PC-9 (cell line): ENCODE measurements around the gene HLA-B. TPM values are rescaled to one million over a fixed set of nuclear protein-coding genes. Genes with fewer than 3 reads are reported as not detected.

Source experiments
- BruUV-seq: library from RNA; stranded (reverse); fragments of 400-500 nt; replicated peaks from 2 replicates; lab custom pipeline; 2021; lab: Mats Ljungman, UMichigan
- CTCF ChIA-PET: fragments of 300-600 bp; sonication (Branson Sonifier 250); formaldehyde crosslinking; loops from one replicate; lab custom pipeline; 2022; ENCODE audit warnings: antibody characterized with exemption; lab: Charles Lee
- POLR2A ChIA-PET: fragments of 300-600 bp; sonication (Branson Sonifier 250); formaldehyde crosslinking; loops from one replicate; lab custom pipeline; 2022; ENCODE audit warnings: antibody characterized with exemption; ENCODE audit not compliant: unreplicated experiment; lab: Charles Lee
- DNase-seq, 2 experiments: peaks; one replicate each; pipeline versions ENCODE4 v3.0.0 to v3.0.0-alpha.2; 2015 to 2022; ENCODE audit warnings: mixed read lengths in 1 of 2
- H2AFZ ChIP-seq: fragments of 200-600 bp; sonication (generic); 2 replicates; pipeline ENCODE4 v1.8.1; 2017; ENCODE audit warnings: antibody characterized with exemption
- H3F3A ChIP-seq: fragments of 200-600 bp; sonication (generic); 2 replicates; pipeline ENCODE4 v1.8.1; 2017; ENCODE audit warnings: antibody characterized with exemption, mild to moderate bottlenecking, low read depth; ENCODE audit not compliant: insufficient read depth
- H3K27ac ChIP-seq: fragments of 200-600 bp; sonication (generic); 2 replicates; pipeline ENCODE4 v1.6.1; 2016; ENCODE audit warnings: mixed run types
- H3K27me3 ChIP-seq: fragments of 200-600 bp; sonication (generic); 2 replicates; pipeline ENCODE4 v1.6.1; 2016; ENCODE audit warnings: low read depth, mixed run types; ENCODE audit not compliant: insufficient read depth
- H3K36me3 ChIP-seq: fragments of 200-600 bp; sonication (generic); 2 replicates; pipeline ENCODE4 v1.6.1; 2016; ENCODE audit warnings: low read depth, mixed run types
- H3K4me1 ChIP-seq: fragments of 200-600 bp; sonication (generic); replicated peaks from 2 replicates; pipeline ENCODE4 v1.6.1; 2016; ENCODE audit warnings: mixed run types; ENCODE audit not compliant: insufficient read depth
- H3K4me2 ChIP-seq: fragments of 200-600 bp; sonication (generic); 2 replicates; pipeline ENCODE4 v1.6.1; 2017; ENCODE audit warnings: mixed run types
- H3K4me3 ChIP-seq: fragments of 200-600 bp; sonication (generic); 2 replicates; pipeline ENCODE4 v1.6.1; 2016; ENCODE audit warnings: mixed run types
- H3K79me2 ChIP-seq: fragments of 200-600 bp; sonication (generic); 2 replicates; pipeline ENCODE4 v1.6.1; 2017; ENCODE audit warnings: low read depth, mixed run types
- H3K9me2 ChIP-seq: fragments of 200-600 bp; sonication (generic); 2 replicates; pipeline ENCODE4 v1.8.1; 2017; ENCODE audit warnings: mild to moderate bottlenecking; ENCODE audit not compliant: insufficient read depth
- H3K9me3 ChIP-seq: fragments of 200-600 bp; sonication (generic); 2 replicates; pipeline ENCODE4 v1.8.1; 2016; ENCODE audit warnings: low read depth; ENCODE audit not compliant: insufficient read depth
- H4K20me1 ChIP-seq: fragments of 200-600 bp; sonication (generic); 2 replicates; pipeline ENCODE4 v1.8.1; 2017; ENCODE audit not compliant: insufficient read depth
- CTCF ChIP-seq: fragments of 200-600 bp; sonication (generic); conservative IDR thresholded peaks from 2 replicates; pipeline ENCODE4 v1.6.1; 2017; ENCODE audit warnings: mixed run types, antibody characterized with exemption, mild to moderate bottlenecking, moderate library complexity
- EZH2 ChIP-seq: fragments of 200-600 bp; sonication (generic); IDR thresholded peaks from 2 replicates; pipeline ENCODE4 v1.8.0; 2017; ENCODE audit warnings: antibody characterized with exemption, low read depth
- intact Hi-C: fragments of 100-400 bp; cut with micrococcal nuclease; formaldehyde crosslinking; loops from one replicate; pipeline ENCODE4 v1.10.0; 2022; ENCODE audit not compliant: unreplicated experiment
- total RNA-seq: library from RNA; stranded (reverse); gene quantifications from 2 replicates; pipeline ENCODE4 v1.2.3, GENCODE V29; 2021

HLA-B gene
- total RNA-seq, 1 experiment from 2014 or later: 137 TPM

GRCh38 chr6:31366693-31367470 is 9.9 kb upstream of the HLA-B start:
- intact Hi-C loops: loop anchor here (1.0 to 10.0 kb wide), 3 partner anchors 170 to 452 kb away; partner anchors contain the start of genes PSORS1C2 and VARS2
- BruUV-seq: no TSS peak
- no peaks in the 10 kb centered on the region for H3K9me3 ChIP-seq
- no peak overlapping the region for H3K27ac ChIP-seq
- TF ChIP-seq EZH2 (no peak), CTCF (peak; percentile 88)
- CTCF ChIA-PET: interaction anchor here (0.6 to 0.7 kb wide), 6 partner anchors 17 to 825 kb away, joined by 3 to 4 read pairs (median 3); partner anchors contain the start of gene TCF19
- H3K36me3 ChIP-seq: no peaks in the 10 kb centered on the region
- peak; percentile 64 to 65 for DNase-seq
- peak overlapping the region; percentile 31; the same call in 1 of the 2 replicates for H3K4me3 ChIP-seq
- H4K20me1 ChIP-seq: no peaks in the 10 kb centered on the region
- H3K4me2 ChIP-seq: peak overlapping the region; percentile 68
- H3F3A ChIP-seq: no peaks in the 10 kb centered on the region
- no peaks in the 10 kb centered on the region for H3K9me2 ChIP-seq
- H3K79me2 ChIP-seq: no peaks in the 10 kb centered on the region
- H3K4me1 ChIP-seq: no peaks in the 10 kb centered on the region
- no peak overlapping the region for H2AFZ ChIP-seq
- POLR2A ChIA-PET: no interaction called here
- peaks cover 38% of the 10 kb centered on the region for H3K27me3 ChIP-seq

GRCh38 chr6:31365864-31366263 is 8.9 kb upstream of the HLA-B start:
- no peak for DNase-seq
- Histone ChIP-seq H3K4me3 (no peak overlapping the region), H3F3A (no peaks in the 10 kb centered on the region), H3K9me2 (no peaks in the 10 kb centered on the region), H4K20me1 (no peaks in the 10 kb centered on the region), H3K36me3 (no peaks in the 10 kb centered on the region), H3K4me2 (no peak overlapping the region), H2AFZ (no peak overlapping the region), H3K9me3 (no peaks in the 10 kb centered on the region), H3K4me1 (no peaks in the 10 kb centered on the region), H3K27ac (no peak overlapping the region), H3K79me2 (no peaks in the 10 kb centered on the region), H3K27me3 (peaks cover 36% of the 10 kb centered on the region)
- ChIA-PET POLR2A (no interaction called here), CTCF (interaction anchor here (0.6 kb wide), 1 partner anchor 16 kb away, joined by 3 read pairs; no protein-coding TSS in a partner anchor)
- BruUV-seq: no TSS peak
- TF ChIP-seq CTCF (no peak), EZH2 (no peak)
- intact Hi-C loops: loop anchor here (5.0 to 10.0 kb wide), 2 partner anchors 229 to 451 kb away; partner anchors contain the start of genes PSORS1C2 and VARS2

GRCh38 chr6:31363811-31364210 is 6.8 kb upstream of the HLA-B start:
- intact Hi-C loops: loop anchor here (10.0 kb wide), 1 partner anchor 449 kb away; the partner anchor contains the start of gene VARS2
- DNase-seq: no peak
- no TSS peak for BruUV-seq
- Histone ChIP-seq H3F3A (no peaks in the 10 kb centered on the region), H3K4me2 (no peak overlapping the region), H3K4me3 (no peak overlapping the region), H3K36me3 (no peaks in the 10 kb centered on the region), H4K20me1 (no peaks in the 10 kb centered on the region), H3K9me3 (no peaks in the 10 kb centered on the region), H3K27me3 (peaks cover 28% of the 10 kb centered on the region), H3K4me1 (no peaks in the 10 kb centered on the region), H3K9me2 (no peaks in the 10 kb centered on the region), H3K27ac (no peak overlapping the region), H2AFZ (no peak overlapping the region), H3K79me2 (no peaks in the 10 kb centered on the region)
- ChIA-PET POLR2A (no interaction called here), CTCF (no interaction called here)
- TF ChIP-seq EZH2 (no peak), CTCF (no peak)
